Measurements from ENCODE around the gene ABCA6.

DNA sequence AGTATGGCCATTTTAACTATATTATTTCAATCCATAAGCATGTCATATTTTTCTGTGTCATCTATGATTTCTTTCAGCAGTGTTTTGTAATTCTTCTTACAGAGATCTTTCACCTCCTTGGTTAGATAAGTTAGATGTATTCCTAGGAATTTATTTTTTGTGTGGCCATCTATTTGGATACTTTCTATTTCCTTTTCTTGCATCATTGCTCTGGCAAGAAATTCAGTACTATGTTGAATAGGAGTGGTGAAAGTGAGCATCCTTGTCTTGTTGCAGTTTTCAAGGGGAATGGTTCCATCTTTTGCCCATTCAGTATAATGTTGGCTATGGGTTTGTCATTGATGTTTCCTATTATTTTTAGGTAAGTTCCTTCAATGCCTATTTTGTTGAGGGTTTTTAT is 65.9 kb downstream of the ABCA6 start:
- TF ChIP-seq POLR2AphosphoS5 (IDR thresholded peaks at IDR 0.05; ENCODE audit: low read depth, low read length) (no peak), TAF1 (IDR thresholded peaks at IDR 0.05; ENCODE audit: borderline replicate concordance, insufficient read depth, low read length) (no peak)

Measured in PFSK-1 (cell line).